Glutamatergic neuron (in vitro differentiated cells): ENCODE results near the gene RIPPLY3. TPM values are rescaled to one million over a fixed set of nuclear protein-coding genes. Genes with fewer than 3 reads are reported as not detected.

Source experiments
- DNase-seq: peaks from one replicate; pipeline ENCODE4 v3.0.0; 2022
- H3K27ac Mint-ChIP-seq: one replicate; pipeline ENCODE4 v1.8.0; 2020; ENCODE audit warnings: mild to moderate bottlenecking, mixed read lengths, inconsistent platforms; ENCODE audit not compliant: unreplicated experiment
- H3K27me3 Mint-ChIP-seq: one replicate; pipeline ENCODE4 v1.8.0; 2020; ENCODE audit warnings: mild to moderate bottlenecking, moderate library complexity, mixed read lengths, inconsistent platforms; ENCODE audit not compliant: unreplicated experiment
- H3K36me3 Mint-ChIP-seq: one replicate; pipeline ENCODE4 v1.8.0; 2020; ENCODE audit warnings: mild to moderate bottlenecking, mixed read lengths, inconsistent platforms; ENCODE audit not compliant: unreplicated experiment
- H3K4me1 Mint-ChIP-seq: one replicate; pipeline ENCODE4 v1.8.0; 2020; ENCODE audit warnings: mild to moderate bottlenecking, low read depth, mixed read lengths, inconsistent platforms; ENCODE audit not compliant: unreplicated experiment
- H3K4me3 Mint-ChIP-seq: one replicate; pipeline ENCODE4 v1.8.0; 2020; ENCODE audit warnings: mild to moderate bottlenecking, mixed read lengths, inconsistent platforms; ENCODE audit not compliant: unreplicated experiment
- H3K9me3 Mint-ChIP-seq: one replicate; pipeline ENCODE4 v1.8.0; 2020; ENCODE audit warnings: mild to moderate bottlenecking, moderate library complexity, mixed read lengths, inconsistent platforms; ENCODE audit not compliant: unreplicated experiment
- total RNA-seq: library from RNA; stranded (reverse); fragmentation: NEBNext Ultra II Directional; extraction: Animal tissue kit (Norgen Biotek cat#: 25700); gene quantifications from one replicate; pipeline ENCODE4 v1.2.1, GENCODE V29; 2021; ENCODE audit not compliant: unreplicated experiment
- TF ChIP-seq, protein P1 (sequence below): fragments of 200-600 bp; sonication (generic); IDR thresholded peaks from one replicate; pipeline ENCODE4 v1.5.0; 2021; ENCODE audit not compliant: partially characterized antibody, unreplicated experiment

Gene RIPPLY3
- total RNA-seq, 1 donor from 2014 or later, result not detected

DNA sequence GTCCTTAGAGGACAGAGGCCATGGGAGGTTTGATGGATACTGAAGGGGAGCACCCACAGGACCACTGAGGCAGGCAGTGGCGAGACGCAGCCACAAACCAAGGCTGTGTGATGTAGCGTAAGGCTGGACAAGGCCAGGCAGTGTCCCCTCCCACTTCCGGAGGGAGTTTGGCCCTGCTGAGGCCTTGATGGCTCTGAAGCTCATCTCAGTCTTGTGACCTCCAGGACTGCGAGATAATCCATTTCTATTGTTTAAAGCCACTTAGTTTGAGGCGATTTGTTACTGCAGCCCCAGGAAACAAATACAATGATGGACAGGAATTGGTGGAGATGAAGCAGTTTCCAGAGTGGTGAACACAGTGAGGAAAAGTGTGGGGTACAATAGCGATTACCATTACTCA is 51.1 kb downstream of the RIPPLY3 start:
- no peak for DNase-seq
- Mint-ChIP-seq H3K4me3 (no peak overlapping the region), H3K9me3 (peaks cover 13% of the 10 kb centered on the region), H3K27ac (no peak overlapping the region), H3K36me3 (peaks cover 4% of the 10 kb centered on the region), H3K27me3 (peaks cover 3% of the 10 kb centered on the region), H3K4me1 (peaks cover 25% of the 10 kb centered on the region)
- TF ChIP-seq, protein P1, sequence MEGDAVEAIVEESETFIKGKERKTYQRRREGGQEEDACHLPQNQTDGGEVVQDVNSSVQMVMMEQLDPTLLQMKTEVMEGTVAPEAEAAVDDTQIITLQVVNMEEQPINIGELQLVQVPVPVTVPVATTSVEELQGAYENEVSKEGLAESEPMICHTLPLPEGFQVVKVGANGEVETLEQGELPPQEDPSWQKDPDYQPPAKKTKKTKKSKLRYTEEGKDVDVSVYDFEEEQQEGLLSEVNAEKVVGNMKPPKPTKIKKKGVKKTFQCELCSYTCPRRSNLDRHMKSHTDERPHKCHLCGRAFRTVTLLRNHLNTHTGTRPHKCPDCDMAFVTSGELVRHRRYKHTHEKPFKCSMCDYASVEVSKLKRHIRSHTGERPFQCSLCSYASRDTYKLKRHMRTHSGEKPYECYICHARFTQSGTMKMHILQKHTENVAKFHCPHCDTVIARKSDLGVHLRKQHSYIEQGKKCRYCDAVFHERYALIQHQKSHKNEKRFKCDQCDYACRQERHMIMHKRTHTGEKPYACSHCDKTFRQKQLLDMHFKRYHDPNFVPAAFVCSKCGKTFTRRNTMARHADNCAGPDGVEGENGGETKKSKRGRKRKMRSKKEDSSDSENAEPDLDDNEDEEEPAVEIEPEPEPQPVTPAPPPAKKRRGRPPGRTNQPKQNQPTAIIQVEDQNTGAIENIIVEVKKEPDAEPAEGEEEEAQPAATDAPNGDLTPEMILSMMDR, result no peak

DNA sequence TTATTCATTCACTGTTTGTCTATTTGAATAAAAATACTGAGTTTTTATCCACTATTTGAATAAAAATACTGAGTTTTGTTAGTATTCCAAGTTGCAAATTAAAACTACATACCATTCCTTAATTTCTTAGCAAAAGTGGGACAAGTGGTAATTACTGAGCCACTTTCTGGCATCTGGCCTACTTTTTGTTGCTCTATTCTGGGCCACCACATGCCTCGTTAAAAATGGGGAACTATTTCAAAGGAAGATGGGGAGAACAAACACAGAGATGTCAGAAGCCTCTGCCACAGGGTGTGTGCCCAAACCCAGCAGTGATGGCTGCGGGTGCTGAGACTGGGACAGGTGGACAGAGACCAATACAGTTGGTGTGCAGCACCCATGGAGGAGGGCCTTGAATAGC is 51.8 kb downstream of the RIPPLY3 start:
- peaks cover 4% of the 10 kb centered on the region for H3K36me3 Mint-ChIP-seq
- H3K9me3 Mint-ChIP-seq, result peaks cover 13% of the 10 kb centered on the region
- H3K4me1 Mint-ChIP-seq, result peaks cover 25% of the 10 kb centered on the region
- no peak overlapping the region for H3K4me3 Mint-ChIP-seq
- no peak for DNase-seq
- H3K27ac Mint-ChIP-seq, result no peak overlapping the region
- H3K27me3 Mint-ChIP-seq, result peaks cover 3% of the 10 kb centered on the region
- TF ChIP-seq, protein P1, result no peak

DNA sequence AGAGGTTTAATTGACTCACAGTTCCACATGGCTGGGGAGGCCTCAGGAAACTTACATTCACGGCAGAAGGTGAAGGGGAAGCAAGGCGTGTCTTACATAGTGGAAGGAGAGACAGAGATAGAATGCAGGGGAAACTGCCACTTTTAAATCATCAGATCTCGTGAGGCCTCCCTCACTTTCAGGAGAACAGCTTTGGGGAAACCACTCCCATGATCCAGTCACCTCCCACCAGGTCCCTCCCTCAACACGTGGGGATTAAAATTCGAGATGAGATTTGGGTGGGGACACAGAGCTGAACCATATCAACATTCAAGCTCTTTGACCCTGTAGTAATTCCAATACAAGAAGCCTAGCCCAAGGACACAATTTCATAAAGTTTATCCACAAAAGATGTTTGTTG is 52.7 kb downstream of the RIPPLY3 start:
- Mint-ChIP-seq H3K9me3 (peaks cover 13% of the 10 kb centered on the region), H3K27ac (peak overlapping the region; percentile 77), H3K36me3 (peaks cover 4% of the 10 kb centered on the region), H3K27me3 (peaks cover 3% of the 10 kb centered on the region), H3K4me3 (no peak overlapping the region), H3K4me1 (peaks cover 25% of the 10 kb centered on the region)
- TF ChIP-seq, protein P1, result no peak
- DNase-seq, result no peak

DNA sequence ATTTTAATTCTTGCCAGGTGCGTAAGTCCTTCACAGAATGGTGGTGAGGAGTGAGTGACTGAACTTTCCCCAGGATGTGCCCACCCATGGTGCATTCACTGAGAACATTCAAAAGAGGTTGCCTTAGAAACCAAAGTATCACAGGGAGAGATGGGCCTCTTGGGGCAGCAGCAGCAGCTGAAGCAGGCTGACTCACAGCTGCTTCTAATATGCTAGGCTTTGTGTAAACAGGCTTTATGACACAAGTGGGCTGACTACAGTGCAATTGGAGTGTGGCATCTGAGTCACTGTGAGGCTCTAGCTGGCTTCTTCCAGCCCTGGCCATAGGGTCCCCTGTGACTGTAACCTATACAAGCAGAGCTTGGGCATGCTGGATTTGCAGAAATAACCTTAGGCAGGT is 53.8 kb downstream of the RIPPLY3 start:
- Mint-ChIP-seq H3K4me1 (peaks cover 28% of the 10 kb centered on the region), H3K9me3 (peaks cover 13% of the 10 kb centered on the region), H3K36me3 (peaks cover 4% of the 10 kb centered on the region), H3K4me3 (peak overlapping the region; percentile 37), H3K27ac (peak overlapping the region; percentile 81), H3K27me3 (peaks cover 3% of the 10 kb centered on the region)
- TF ChIP-seq, protein P1, result no peak
- peak; percentile 67 for DNase-seq

GRCh38 chr21:37061926-37062592 is 55.6 kb downstream of the RIPPLY3 start:
- DNase-seq, result no peak
- Mint-ChIP-seq H3K9me3 (peaks cover 9% of the 10 kb centered on the region), H3K27me3 (peaks cover 3% of the 10 kb centered on the region), H3K4me1 (peaks cover 28% of the 10 kb centered on the region), H3K27ac (no peak overlapping the region), H3K4me3 (no peak overlapping the region), H3K36me3 (peaks cover 4% of the 10 kb centered on the region)
- TF ChIP-seq, protein P1, result no peak
